H9 (cell line): ENCODE data around the gene SEC16B. TPM values are rescaled to one million over a fixed set of nuclear protein-coding genes. Genes with fewer than 3 reads are reported as not detected.

Source experiments
- DNase-seq: peaks from one replicate; pipeline ENCODE4 v3.0.0-alpha.2; 2017
- H2AFZ ChIP-seq: one replicate; pipeline ENCODE4 v1.6.1; 2013; ENCODE audit warnings: mild to moderate bottlenecking, low read length, control low read depth, moderate library complexity
- H2AK5ac ChIP-seq: 2 replicates; pipeline ENCODE4 v1.6.1; 2013; ENCODE audit warnings: low read length, control low read depth, mixed read lengths; ENCODE audit not compliant: insufficient read length
- H2BK120ac ChIP-seq: one replicate; pipeline ENCODE4 v1.6.1; 2013; ENCODE audit warnings: low read depth, mild to moderate bottlenecking, low read length, control low read depth, inconsistent platforms; ENCODE audit not compliant: poor library complexity, severe bottlenecking
- H2BK12ac ChIP-seq: 2 replicates; pipeline ENCODE4 v1.6.1; 2013; ENCODE audit warnings: low read length, control low read depth, mixed read lengths, low read depth; ENCODE audit not compliant: insufficient read length
- H2BK15ac ChIP-seq: 2 replicates; pipeline ENCODE4 v1.6.1; 2013; ENCODE audit warnings: low read depth, low read length, control low read depth
- H2BK20ac ChIP-seq: one replicate; pipeline ENCODE4 v1.6.1; 2013; ENCODE audit warnings: low read depth, mild to moderate bottlenecking, low read length, control low read depth, inconsistent platforms; ENCODE audit not compliant: poor library complexity, severe bottlenecking
- H2BK5ac ChIP-seq: 2 replicates; pipeline ENCODE4 v1.6.1; 2013; ENCODE audit warnings: low read length, control low read depth, mixed read lengths; ENCODE audit not compliant: insufficient read length
- H3K14ac ChIP-seq: 2 replicates; pipeline ENCODE4 v1.6.1; 2013; ENCODE audit warnings: low read length, control low read depth; ENCODE audit not compliant: insufficient read depth
- H3K18ac ChIP-seq: 2 replicates; pipeline ENCODE4 v1.6.1; 2013; ENCODE audit warnings: low read depth, mild to moderate bottlenecking, mixed read lengths, low read length, control low read depth; ENCODE audit not compliant: insufficient read length
- H3K23ac ChIP-seq: 2 replicates; pipeline ENCODE4 v1.6.1; 2013; ENCODE audit warnings: low read length, control low read depth, mixed read lengths, low read depth; ENCODE audit not compliant: insufficient read length
- H3K23me2 ChIP-seq: 2 replicates; pipeline ENCODE4 v1.6.1; 2013; ENCODE audit warnings: low read depth, mild to moderate bottlenecking, mixed read lengths, low read length, control low read depth; ENCODE audit not compliant: insufficient read length, poor library complexity, severe bottlenecking
- H3K27ac ChIP-seq: 2 replicates; pipeline ENCODE4 v1.5.1; 2013; ENCODE audit warnings: low read length, control low read depth, mixed read lengths, low read depth; ENCODE audit not compliant: insufficient read length
- H3K27me3 ChIP-seq: 2 replicates; pipeline ENCODE4 v1.6.1; 2013; ENCODE audit warnings: low read length, control low read depth, inconsistent platforms; ENCODE audit not compliant: insufficient read depth
- H3K4ac ChIP-seq: 2 replicates; pipeline ENCODE4 v1.6.1; 2013; ENCODE audit warnings: low read depth, mild to moderate bottlenecking, control low read depth, inconsistent platforms, low read length, moderate library complexity
- H3K4me1 ChIP-seq: 2 replicates; pipeline ENCODE4 v1.6.1; 2013; ENCODE audit warnings: low read length, control low read depth, inconsistent platforms; ENCODE audit not compliant: insufficient read depth
- H3K4me2 ChIP-seq: 2 replicates; pipeline ENCODE4 v1.6.1; 2013; ENCODE audit warnings: low read length, control low read depth, mixed read lengths; ENCODE audit not compliant: insufficient read length, insufficient read depth
- H3K56ac ChIP-seq: 2 replicates; pipeline ENCODE4 v1.6.1; 2013; ENCODE audit warnings: low read depth, mild to moderate bottlenecking, mixed read lengths, low read length, control low read depth; ENCODE audit not compliant: insufficient read length
- H3K79me1 ChIP-seq: 2 replicates; pipeline ENCODE4 v1.6.1; 2013; ENCODE audit warnings: low read depth, mild to moderate bottlenecking, moderate library complexity, low read length, control low read depth, inconsistent platforms; ENCODE audit not compliant: insufficient read depth, poor library complexity, severe bottlenecking
- H3K79me2 ChIP-seq: 2 replicates; pipeline ENCODE4 v1.6.1; 2013; ENCODE audit warnings: low read length, control low read depth, inconsistent platforms; ENCODE audit not compliant: insufficient read depth
- H3K9ac ChIP-seq: 2 replicates; pipeline ENCODE4 v1.6.1; 2013; ENCODE audit warnings: low read length, control low read depth, mixed read lengths; ENCODE audit not compliant: insufficient read length; ENCODE audit errors: extremely low read depth
- H3K9me3 ChIP-seq: one replicate; pipeline ENCODE4 v1.6.1; 2013; ENCODE audit warnings: low read depth, low read length, inconsistent platforms; ENCODE audit not compliant: control insufficient read depth
- H3T11ph ChIP-seq: one replicate; pipeline ENCODE4 v1.6.1; 2013; ENCODE audit warnings: mild to moderate bottlenecking, low read length, control low read depth, inconsistent platforms
- H4K20me1 ChIP-seq: one replicate; pipeline ENCODE4 v1.6.1; 2013; ENCODE audit not compliant: control insufficient read depth, insufficient read length, insufficient read depth
- H4K5ac ChIP-seq: 2 replicates; pipeline ENCODE4 v1.6.1; 2013; ENCODE audit warnings: low read depth, mild to moderate bottlenecking, mixed read lengths, low read length, control low read depth; ENCODE audit not compliant: insufficient read length
- H4K8ac ChIP-seq: replicated peaks from 2 replicates; pipeline ENCODE4 v1.6.1; 2013; ENCODE audit warnings: low read length, control low read depth, mixed read lengths, low read depth; ENCODE audit not compliant: insufficient read length
- H4K91ac ChIP-seq: 2 replicates; pipeline ENCODE4 v1.6.1; 2013; ENCODE audit warnings: low read depth, mild to moderate bottlenecking, moderate library complexity, mixed read lengths, low read length, control low read depth; ENCODE audit not compliant: insufficient read length
- H3K27ac Mint-ChIP-seq, 3 experiments: 2 replicates in 2 of 3; 3 replicates in 1 of 3; pipeline ENCODE4 v1.8.0; 2020 to 2021; ENCODE audit warnings: mixed read lengths in 3 of 3, mild to moderate bottlenecking in 1 of 3, moderate library complexity in 1 of 3
- H3K27me3 Mint-ChIP-seq: 2 replicates; pipeline ENCODE4 v1.8.0; 2021; ENCODE audit warnings: low read depth, mild to moderate bottlenecking, moderate library complexity, mixed read lengths
- H3K36me3 Mint-ChIP-seq, 3 experiments: 2 replicates in 2 of 3; 3 replicates in 1 of 3; pipeline ENCODE4 v1.8.0; 2020 to 2021; ENCODE audit warnings: low read depth in 3 of 3, mixed read lengths in 3 of 3; ENCODE audit not compliant: insufficient read depth in 1 of 3
- H3K4me1 Mint-ChIP-seq, 2 experiments: 2 replicates each; pipeline ENCODE4 v1.8.0; 2020; ENCODE audit warnings: mixed read lengths in 2 of 2
- H3K4me3 Mint-ChIP-seq, 2 experiments: 2 replicates in 1 of 2; 3 replicates in 1 of 2; pipeline ENCODE4 v1.8.0; 2020 to 2021; ENCODE audit warnings: mild to moderate bottlenecking in 2 of 2, mixed read lengths in 2 of 2, moderate library complexity in 1 of 2
- H3K9me3 Mint-ChIP-seq, 2 experiments: 2 replicates in 1 of 2; 3 replicates in 1 of 2; pipeline ENCODE4 v1.8.0; 2020; ENCODE audit warnings: mild to moderate bottlenecking in 2 of 2, mixed read lengths in 2 of 2, moderate library complexity in 1 of 2
- CTCF ChIP-seq: fragments of 200-600 bp; sonication (generic); conservative IDR thresholded peaks from 3 replicates; pipeline ENCODE4 v1.8.0; 2021; ENCODE audit warnings: antibody characterized with exemption, mild to moderate bottlenecking
- WGBS: extraction: QIAGEN DNeasy Blood & Tissue Kit; methylation state at CpG from one replicate; pipeline ENCODE4 v1.1.7; 2013; ENCODE audit warnings: missing lambda C conversion rate, low lambda C conversion rate, mixed read lengths; ENCODE audit not compliant: insufficient read length; ENCODE audit errors: extremely low coverage; 5-methylcytosine and 5-hydroxymethylcytosine counted together
- total RNA-seq: library from RNA; stranded (reverse); gene quantifications from 2 replicates; pipeline ENCODE4 v1.2.1, GENCODE V29; 2021

Gene SEC16B
- total RNA-seq, 1 experiment from 2014 or later: 0.83 TPM

DNA sequence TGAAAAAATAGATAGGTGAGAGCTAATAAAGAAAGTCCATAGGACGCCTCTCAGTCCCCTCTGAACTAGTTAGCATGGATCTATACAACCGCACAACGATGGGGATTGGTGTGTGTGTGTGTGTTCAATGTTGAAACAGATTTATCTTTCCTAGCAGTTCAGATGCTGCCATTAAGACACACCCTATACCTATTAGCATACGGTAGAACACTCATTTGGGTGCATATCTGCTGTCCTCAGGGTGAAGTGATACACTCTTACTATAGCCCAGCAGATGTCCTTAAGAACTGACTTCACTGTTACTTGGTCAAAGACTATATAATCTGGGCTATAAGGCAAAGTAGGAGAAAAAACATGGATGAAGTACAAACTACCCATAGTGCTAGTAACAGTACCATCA is 4.6 kb downstream of the SEC16B start:
- Histone ChIP-seq H2BK120ac (no peak overlapping the region), H3K27ac (no peak overlapping the region), H2AK5ac (no peak overlapping the region), H2AFZ (no peak overlapping the region), H3K18ac (no peak overlapping the region), H3K23me2 (no peaks in the 10 kb centered on the region), H4K8ac (no peak overlapping the region), H3K9me3 (no peaks in the 10 kb centered on the region), H3K4ac (no peak overlapping the region), H3K79me1 (no peaks in the 10 kb centered on the region), H4K91ac (no peak overlapping the region), H3K14ac (no peak overlapping the region), H3K56ac (no peak overlapping the region), H2BK5ac (no peak overlapping the region), H3K79me2 (no peaks in the 10 kb centered on the region), H3K9ac (no peak overlapping the region), H2BK12ac (no peak overlapping the region), H3K23ac (no peak overlapping the region), H4K5ac (no peak overlapping the region), H2BK15ac (no peak overlapping the region), H4K20me1 (no peaks in the 10 kb centered on the region), H3T11ph (no peak overlapping the region), H3K27me3 (no peaks in the 10 kb centered on the region), H3K4me2 (no peak overlapping the region), H2BK20ac (no peak overlapping the region), H3K4me1 (0 out of 2 replicates have a peak, but pooled peaks cover 3% of the 10 kb centered on the region)
- no peaks in the 10 kb centered on the region for H3K36me3 Mint-ChIP-seq
- no peaks in the 10 kb centered on the region for H3K9me3 Mint-ChIP-seq
- no CpG with 5 or more reads among the region's 4 CpGs for WGBS
- no peak for TF ChIP-seq CTCF
- no peaks in the 10 kb centered on the region for H3K27me3 Mint-ChIP-seq
- peaks cover 5% of the 10 kb centered on the region in 2 experiments for H3K4me1 Mint-ChIP-seq
- no peak overlapping the region for H3K27ac Mint-ChIP-seq
- no peak overlapping the region for H3K4me3 Mint-ChIP-seq
- DNase-seq: no peak
